Glomerular visceral epithelial cell (primary cell): ENCODE data around the gene MBD6.
"Not testable (repeated sequence)": the region's sequence is repeated elsewhere in the genome, so short reads cannot be mapped to it uniquely, and the experiment has no call there.

Source experiments
- DNase-seq: peaks from one replicate; pipeline ENCODE4 v3.0.0-alpha.2; 2016; ENCODE audit errors: extremely low spot score

Gene MBD6

DNA sequence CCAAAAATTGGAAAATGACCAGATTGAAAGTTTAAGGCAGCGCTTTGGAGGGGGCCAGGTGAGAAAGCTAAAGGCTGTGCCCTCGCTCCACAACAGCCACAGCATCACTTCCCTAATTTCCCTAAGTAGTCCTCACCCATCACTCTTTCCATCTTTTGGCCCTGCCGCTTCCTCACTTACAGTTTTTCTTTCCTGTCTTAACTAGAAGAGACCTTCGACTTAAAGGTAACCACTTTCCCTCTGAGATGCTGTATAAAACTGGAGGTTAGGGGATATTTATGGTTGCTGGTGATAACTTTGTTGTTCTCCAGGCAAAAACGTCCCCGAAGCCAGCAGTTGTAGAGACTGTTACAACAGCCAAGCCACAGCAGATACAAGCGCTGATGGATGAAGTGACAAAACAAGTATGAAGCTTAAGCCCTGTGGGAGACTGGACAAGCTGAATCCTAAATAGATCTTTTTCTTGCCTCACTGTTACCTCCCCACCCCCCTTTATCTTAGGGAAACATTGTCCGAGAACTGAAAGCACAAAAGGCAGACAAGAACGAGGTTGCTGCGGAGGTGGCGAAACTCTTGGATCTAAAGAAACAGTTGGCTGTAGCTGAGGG, 6.6 kb upstream of the MBD6 start:
- no peak for DNase-seq

DNA sequence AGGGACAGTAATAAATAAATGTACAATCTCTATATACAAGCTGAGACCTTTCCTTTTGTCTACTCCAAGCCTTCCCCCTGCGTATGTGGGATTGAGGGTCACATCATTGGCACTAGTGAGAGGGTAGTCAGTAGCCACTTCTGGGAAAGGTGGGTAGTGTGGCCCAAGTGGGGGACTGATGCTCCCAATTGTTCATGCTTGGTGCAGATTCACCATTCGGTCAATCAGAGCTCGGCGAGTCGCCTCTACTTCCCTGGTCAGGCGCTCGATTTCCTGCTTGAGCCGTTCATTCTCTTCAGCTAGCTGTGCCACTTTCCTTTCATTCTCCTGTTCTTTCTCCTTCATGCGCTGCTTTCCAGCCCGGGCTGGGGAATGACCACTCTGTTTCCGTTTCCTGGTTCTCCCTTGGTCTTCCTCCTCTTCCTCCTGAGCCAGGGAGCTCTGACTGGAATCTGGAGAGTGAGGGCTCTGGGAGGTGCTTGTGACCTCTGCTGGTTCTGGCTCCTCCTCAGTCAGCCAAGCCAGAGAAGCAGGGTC, 5.9 kb upstream of the MBD6 start:
- no peak for DNase-seq

DNA sequence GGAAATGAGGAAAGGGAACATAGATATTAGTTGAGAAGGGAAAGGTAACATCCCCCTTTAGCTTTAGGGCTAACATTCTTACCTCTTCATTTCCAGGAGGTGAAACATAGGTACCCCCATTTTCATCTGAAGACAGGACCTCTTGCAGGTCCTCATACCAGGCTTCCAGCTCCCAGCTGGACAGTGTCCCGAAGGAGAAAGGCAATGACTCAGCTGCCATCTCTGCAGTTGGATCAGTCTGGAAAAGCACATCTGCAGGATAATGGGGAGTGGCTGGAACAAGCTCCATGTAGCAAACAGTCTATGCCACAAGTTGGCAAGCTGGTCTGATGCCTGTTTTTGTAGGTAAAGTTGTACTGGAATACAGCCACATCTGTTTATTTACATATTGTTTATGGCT, 5.4 kb upstream of the MBD6 start:
- peak; percentile 42 for DNase-seq

DNA sequence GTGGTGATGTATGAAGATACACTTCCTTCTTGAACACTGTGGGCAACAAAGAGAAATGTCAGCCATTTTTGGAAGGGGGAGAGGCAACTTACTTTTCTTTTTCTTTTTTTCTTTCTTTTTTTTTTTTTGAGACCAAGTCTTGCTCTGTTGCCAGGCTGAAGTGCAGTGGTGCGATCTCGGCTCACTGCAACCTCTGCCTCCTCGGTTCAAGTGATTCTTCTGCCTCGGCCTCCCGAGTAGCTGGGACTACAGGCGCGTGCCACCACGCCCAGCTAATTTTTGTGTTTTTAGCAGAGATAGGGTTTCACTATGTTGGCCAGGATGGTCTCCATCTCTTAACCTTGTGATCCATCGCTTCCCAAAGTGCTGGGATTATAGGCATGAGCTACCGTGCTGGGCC, 4.9 kb upstream of the MBD6 start:
- not testable (repeated sequence) for DNase-seq

DNA sequence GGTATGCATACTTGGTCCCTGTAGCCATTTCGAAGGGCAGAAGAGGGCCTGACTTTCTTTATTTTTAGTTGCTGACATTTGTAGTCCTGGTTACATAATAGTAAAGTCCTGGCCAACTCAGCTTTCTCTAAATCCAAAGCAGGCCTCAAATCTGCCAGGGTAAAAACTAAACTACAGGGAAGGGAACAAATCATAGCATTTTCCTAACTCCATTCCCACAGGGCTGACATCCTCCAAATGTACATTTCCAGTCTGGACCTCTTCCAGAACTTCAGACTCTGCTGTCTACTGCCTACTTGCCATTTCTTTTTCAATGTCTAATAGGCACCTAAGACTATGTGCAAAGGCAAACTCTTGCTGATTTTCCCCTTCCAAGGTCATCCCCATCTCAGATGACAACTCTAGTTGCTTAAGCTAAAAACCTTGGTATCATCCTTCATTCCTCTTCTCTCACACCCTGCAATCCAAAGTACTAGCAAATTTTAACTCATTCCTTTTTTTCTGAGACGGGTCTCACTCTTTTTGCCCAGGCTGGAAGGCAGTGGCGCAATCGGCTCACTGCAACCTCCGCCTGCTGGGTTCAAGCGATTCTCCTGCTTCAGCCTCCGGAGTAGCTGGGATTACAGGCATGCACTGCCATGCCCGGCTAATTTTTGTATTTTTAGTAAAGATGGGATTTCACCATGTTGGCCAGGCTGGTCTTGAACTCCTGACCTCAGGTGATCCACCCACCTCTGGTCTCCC, 4.3 kb upstream of the MBD6 start:
- no peak for DNase-seq

DNA sequence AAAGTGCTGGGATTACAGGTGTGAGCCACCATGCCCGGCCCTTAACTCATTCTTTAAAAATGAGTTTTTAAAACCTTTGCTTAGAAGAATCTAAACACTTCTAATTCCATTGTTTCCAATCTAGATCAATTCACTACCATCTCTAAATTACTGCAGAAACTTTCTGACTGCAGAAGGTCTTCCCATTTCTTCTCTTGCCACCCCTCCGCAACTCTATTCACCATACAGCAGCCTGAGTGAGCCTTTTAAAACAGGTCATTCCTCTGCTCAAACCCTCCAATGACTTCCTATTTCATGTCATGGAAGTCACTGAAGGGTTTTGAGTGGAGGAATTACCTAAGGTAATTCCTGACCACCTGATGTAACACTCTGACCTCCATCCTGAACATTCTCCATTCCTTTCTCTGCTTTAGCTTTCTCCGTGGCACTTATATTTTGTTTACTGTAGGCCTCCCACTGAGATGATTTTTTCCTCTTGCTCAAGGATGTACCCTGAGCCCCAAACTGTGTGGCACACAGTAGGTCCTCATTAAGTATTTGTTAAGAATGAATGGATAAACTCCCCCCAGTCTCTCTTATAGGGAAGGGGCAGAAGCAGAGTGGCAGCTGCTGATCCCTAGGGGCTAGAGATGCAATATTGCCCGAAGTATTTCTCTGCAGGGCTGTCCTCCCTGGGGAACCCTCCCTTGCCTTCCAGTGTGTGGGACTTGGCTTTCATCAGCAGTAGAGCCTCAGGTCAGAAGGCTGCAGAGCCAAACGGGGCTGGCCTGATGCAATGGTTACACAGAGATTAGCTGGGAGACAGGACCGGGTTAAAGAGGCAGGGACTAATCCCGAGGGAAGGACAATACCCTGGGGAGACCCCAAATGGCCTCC, 3.5 kb upstream of the MBD6 start:
- DNase-seq, result peak; percentile 29

DNA sequence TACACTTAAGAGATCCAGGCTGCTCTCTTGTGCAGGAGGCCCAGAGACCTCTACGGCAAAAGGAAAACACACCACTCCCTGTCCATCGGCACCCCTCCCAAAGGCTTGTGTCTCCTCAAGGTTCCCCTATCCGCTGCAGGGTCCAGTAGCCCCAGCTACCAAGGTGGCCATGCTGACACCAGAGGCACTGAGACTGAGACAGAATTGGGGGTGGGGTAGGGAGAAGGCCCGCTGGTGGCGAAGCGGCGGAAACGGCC, 2.9 kb upstream of the MBD6 start:
- no peak for DNase-seq

DNA sequence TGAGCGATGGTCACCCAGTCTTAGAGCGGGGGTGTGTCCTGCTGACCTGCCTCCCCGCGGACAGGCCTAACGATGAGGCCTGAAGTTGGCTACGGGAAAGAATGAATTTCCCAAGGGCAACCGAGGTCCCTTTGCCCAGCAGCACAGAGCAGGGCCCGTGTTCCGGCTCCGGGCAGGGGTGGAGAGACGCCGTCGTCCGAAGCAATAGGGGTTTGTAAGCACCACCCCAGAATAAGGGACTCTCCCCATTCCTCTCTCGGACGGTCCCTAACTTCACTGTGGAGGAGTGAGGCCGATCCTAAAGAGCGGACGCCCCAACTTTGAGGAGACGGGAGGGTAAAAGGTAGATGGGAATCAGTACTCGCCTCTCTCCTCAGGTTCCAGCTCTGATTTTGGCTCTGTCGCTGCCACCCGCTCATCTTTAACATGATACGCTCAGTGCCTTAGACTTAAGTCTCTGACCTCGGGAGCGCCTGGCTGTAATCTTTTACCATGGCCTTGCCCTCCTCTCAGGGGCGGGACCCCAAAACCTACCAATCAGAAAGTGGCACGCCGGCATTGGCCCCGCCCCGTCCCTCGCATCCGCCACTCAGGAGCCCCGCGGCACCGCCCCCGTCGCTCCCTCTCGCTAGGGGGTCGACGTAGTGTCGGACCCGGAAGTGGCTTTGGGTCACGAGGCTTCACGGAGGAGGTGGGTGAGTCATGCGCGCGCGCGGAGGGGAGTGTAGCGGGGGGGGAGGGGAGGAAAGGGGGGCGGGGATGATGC, 2.4 kb upstream of the MBD6 start, which contains the start of gene DDIT3:
Gene DDIT3 (minus strand): TSS at position 462 of the 766 bp plus-strand sequence. CDS start 3,108 bp downstream, outside the sequence.
- DNase-seq, result peak; percentile 99

DNA sequence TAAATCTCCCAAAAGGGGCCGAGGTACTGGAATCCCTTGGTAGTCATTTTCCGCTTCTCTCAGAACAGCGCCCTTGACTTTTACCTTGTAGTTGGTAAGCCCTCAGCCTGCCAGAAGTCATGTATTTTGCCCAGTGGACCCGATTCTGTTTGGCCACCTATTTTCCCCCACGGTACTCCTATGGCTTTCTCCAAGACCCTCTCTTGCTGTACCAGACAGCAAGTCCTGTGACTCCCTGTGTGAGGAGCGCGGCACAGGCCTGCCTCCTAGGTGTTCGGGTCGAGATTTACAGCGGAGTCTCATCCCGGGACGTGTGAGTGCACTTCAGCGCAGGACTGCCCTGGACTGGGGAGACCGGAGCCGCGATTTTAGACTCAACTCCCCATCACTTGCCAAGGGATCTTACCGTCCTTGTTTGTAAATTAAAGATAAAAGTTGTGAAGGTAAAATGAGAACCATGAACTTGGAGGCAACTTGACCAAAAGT, 1.1 kb upstream of the MBD6 start:
- DNase-seq, result peak; percentile 61

DNA sequence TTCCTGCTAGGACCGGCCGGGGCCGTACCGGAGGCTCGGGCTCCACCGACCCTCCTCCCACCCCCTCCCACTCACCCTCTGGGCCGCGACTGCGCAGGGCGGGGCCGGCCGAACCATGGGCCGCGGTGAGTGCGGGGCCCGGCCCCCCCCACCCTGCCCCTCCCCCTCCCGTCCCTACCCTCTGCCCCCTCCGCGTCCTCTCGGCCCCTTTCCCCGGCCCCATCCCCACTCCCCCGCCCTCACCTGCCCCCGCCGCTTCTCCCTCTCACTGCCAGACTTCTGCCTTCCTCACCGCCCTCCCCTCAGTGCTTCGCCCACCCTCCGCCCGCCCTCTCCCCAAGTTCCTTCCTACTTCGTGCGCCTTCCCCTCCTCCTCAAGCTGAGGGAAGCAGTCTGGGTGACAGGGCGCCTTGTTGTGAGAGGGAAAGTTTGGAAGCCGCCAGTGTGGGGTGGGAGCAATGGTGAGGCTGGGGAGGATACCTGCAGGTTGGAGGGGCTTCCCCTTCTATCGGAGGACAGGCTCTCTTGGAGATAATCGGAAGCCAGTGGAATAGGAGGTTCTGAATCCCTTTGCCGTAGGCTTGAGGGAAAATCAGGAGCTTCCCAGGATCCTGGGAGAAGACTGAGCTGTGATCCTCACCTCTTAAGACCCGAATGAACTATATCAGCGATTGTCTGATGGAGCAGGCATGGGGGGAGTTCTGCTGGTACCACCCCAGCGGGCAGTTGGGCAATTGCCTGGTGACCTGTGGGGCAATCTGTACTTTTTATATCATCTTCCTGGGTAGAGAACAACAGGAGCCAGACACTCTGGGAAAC, 472 bp downstream of the MBD6 start:
- DNase-seq, result peak; percentile 50

DNA sequence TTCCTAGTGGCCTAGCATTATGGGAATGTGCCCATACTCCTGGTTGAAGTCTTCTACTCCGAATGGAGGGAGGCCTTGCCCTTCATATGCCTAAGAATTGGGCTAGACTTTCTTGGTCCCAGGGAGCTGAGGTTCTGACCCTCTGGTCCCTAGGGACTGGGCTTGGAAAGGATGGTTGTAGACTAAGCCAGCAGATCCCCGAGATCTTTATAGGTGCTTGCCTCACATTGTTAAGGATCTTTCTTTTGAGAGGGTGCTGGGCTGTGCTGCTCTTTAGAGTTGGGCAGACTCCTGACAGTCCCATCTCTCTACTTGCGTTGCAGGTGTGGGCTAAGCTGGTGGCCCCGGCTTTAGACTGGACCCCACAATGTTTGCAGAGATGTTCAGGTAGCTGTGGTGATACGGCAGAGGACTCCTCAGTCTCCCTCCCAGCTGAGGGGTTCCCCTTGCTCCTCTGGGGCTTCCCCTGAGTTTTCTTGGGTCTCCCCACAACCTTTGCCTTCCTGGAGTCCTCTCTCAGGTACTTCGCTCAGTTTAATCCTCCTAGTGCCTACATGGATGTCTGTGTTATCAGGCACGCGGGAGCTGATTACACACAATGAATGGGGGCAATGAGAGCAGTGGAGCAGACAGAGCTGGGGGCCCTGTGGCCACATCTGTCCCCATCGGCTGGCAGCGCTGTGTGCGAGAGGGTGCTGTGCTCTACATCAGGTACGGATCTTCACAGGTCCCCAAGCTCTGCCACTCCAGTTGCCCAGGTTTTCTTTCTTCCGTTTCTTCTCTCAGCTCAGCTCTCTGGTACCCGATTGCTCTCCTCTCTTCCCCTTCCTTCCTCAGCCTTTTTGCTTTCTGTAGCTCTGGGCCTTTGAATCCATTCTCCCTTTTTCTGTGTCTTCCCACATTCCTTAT, 1.3 kb downstream of the MBD6 start:
- DNase-seq, result no peak

DNA sequence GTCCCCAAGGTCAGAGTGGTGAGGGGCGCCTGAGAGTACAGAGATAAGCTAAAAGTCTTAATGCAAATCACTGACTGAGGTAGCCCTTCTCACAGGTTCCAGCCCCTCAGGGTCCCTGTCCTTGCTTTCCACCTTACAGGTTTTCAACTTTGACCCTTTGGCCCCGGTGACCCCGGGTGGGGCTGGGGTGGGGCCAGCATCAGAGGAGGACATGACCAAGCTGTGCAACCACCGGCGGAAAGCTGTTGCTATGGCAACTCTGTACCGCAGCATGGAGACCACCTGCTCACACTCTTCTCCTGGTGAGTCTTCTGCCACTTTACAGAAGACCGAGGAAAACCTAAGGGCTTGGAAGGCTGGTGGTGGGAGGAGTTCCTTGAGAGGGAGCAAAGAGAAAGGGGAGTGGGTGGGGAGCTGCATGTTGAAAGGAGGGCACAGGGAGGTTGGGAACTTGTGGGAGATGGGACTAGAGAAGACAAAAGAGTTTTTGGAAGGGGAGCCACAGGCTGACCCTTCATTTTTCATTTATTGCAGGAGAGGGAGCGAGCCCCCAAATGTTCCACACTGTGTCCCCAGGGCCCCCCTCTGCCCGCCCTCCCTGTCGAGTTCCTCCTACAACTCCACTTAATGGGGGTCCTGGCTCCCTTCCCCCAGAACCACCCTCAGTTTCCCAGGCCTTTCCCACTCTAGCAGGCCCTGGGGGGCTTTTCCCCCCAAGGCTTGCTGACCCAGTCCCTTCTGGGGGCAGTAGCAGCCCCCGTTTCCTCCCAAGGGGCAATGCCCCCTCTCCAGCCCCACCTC, 2.4 kb downstream of the MBD6 start:
- no peak for DNase-seq

DNA sequence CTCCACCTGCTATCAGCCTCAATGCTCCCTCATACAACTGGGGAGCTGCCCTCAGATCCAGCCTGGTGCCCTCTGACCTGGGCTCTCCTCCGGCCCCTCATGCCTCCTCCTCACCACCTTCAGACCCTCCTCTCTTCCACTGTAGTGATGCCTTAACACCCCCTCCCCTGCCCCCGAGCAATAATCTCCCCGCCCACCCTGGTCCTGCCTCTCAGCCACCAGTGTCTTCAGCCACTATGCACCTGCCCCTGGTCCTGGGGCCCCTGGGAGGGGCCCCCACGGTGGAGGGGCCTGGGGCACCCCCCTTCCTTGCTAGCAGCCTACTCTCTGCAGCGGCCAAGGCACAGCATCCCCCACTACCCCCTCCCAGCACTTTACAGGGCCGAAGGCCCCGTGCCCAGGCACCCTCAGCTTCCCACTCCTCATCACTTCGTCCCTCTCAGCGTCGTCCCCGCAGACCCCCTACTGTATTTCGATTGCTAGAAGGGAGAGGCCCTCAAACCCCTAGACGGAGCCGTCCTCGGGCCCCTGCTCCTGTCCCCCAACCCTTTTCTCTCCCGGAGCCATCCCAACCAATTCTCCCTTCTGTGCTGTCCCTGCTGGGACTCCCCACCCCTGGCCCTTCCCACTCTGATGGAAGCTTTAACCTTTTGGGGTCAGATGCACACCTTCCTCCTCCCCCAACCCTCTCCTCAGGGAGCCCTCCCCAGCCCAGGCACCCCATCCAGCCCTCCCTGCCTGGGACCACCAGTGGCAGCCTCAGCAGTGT, 3.2 kb downstream of the MBD6 start:
- no peak for DNase-seq

DNA sequence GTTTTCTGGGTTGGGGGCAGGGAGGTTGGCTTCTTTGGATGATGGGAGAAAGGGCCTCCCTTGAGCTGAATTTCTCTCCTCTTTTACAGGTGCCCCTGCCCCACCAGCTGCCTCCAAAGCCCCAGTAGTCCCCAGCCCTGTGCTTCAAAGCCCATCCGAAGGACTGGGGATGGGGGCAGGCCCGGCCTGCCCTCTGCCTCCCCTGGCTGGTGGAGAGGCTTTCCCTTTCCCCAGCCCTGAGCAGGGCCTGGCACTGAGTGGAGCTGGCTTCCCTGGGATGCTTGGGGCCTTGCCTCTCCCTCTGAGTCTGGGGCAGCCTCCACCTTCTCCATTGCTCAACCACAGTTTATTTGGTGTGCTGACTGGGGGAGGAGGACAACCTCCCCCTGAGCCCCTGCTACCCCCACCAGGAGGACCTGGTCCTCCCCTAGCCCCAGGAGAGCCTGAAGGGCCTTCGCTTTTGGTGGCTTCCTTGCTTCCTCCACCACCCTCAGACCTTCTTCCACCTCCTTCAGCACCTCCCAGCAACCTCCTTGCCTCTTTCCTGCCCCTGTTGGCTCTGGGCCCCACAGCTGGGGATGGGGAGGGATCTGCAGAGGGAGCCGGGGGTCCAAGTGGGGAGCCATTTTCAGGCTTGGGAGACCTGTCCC, 4.0 kb downstream of the MBD6 start:
- no peak for DNase-seq

DNA sequence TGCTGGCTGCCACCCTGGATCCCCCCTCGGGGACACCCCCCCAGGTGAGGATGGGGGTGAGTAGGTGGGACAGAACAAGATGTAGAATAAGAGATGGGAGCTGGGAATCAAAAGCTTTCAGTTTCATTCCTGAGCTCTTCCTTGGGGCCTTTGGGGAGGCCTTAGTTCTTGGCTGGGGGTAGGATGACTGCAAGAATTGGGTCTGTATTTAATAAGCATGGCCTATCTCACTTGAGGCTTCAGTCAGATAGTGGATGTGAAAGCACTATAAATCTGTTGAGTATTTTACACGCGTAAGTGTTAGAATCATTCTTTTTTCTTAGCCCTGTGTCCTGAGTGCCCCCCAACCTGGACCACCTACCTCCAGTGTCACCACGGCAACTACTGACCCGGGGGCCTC, 4.6 kb downstream of the MBD6 start:
- DNase-seq, result no peak

DNA sequence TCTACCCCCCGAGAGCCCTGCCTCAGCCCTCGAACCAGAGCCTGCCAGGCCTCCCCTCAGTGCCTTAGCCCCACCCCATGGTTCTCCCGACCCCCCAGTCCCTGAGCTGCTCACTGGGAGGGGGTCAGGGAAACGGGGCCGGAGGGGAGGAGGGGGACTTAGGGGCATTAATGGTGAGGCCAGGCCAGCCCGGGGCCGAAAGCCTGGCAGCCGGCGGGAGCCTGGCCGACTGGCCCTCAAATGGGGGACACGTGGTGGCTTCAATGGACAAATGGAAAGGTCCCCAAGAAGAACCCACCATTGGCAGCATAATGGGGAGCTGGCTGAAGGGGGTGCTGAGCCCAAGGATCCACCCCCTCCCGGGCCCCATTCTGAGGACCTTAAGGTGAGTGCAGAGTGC, 5.6 kb downstream of the MBD6 start:
- no peak for DNase-seq

DNA sequence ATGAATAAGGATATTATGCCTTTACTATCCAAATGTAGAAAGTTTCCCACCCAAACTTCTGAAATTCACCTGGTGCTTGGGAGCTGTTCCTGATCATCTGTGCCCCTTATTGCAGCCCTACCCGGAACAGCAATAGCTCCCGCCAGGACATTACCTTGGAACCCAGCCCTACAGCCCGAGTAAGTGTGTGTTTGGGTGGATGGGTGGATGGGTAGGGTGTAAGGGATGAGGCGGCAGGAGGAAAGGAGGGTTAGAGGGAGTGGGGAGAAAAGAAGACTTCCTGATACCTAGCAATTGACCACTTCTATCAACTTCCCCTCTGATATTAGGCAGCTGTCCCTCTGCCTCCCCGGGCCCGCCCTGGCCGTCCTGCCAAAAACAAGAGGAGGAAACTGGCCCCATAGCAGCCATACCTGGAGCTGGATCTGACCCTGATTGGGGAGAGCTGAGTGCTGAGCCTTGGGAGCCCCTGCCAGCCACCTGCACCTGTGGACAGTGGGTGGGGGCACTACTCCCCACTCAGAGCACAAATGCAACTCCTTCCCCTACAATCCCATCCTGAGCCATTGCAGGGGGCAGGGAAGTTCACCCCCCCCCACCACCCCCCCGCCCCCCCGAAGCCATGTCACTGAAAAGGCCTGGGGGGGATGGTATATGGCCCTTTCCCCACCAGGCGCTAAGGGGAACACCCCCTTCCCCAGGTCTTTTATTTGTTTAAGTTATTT, 6.4 kb downstream of the MBD6 start:
- DNase-seq, result no peak
